ENCODE data around the gene FAM3A.
A peak's percentile ranks its signal among the peaks of the same experiment; 100 is the strongest.

The FAM3A gene

DNA sequence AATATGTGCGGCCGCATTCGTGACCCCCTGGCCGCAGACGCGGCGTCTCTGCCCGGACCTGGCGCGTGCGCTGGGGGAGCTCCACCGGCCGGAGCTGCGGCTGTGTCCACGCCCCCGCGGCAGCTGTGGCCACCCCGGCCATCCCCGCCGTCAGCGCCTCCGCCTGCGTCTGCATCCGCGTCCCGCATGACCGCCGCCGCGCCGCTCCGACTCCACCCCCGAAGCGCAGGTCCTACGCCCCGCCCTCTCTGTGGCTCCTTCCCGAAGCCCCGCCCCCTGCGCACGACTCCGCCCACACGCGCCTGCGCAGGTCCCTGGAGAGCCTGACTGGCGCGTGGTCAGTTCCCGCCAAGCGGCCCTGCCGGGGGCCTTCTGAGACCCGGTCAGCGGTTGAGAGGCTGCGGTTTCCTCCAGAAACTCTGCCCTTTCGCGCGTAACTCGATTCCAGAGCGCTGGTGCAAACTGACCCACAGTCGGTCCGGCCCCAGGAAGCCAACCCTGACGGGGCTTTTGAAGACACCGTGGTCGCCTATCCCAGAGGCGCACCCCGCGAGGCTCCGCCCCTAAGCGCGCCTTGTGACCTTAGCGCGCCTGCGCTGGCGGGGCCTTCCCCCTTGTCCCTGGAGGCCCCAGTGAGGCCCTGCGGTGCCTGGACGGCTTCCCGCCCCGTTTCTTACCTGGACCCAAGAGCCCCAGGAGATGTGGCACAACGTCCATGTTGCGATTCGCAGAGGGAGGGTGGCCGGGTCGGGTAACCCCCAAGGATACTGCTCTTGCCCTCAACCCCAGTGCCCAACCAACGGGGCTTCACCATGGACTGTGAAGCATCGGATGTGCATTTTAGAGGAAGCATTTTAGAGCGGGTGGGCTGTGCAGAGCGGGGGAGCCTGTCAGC is 37.1 kb downstream of the FAM3A start, which contains the start of gene LAGE3:
TSS of gene LAGE3 (minus strand) at position 554 of the 895 bp plus-strand sequence. CDS start at position 188, 366 bp downstream.
- peak; percentile 91 for DNase-seq

DNA sequence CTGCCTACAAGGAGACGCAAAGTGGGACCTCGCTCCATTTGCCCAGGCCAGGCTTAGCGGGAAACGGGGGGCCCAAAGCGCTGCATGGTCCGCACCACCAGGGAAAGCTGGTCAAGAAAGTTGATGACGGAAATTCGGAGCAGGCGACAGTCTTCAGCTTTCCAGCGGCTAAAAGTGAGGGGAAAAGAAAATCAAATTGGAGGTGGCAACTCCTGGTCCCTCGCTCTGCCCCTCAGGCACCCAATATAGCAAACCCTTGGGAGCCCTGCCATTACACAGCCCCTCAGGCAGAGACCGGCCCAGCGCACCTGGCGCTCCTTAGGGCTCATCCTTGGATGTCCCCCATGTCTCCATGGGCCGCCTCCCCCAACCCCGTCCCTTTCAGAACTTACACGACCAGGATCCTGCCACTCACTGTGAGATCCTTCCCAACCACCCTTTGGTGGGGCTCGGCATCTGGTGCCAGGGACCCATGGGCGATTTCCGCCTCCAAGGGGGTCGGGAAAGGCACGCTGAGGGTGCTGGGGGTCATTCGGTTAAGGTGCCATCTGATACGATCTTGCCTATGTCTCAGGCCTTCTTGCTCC is 38.0 kb downstream of the FAM3A start:
- DNase-seq, result no peak

DNA sequence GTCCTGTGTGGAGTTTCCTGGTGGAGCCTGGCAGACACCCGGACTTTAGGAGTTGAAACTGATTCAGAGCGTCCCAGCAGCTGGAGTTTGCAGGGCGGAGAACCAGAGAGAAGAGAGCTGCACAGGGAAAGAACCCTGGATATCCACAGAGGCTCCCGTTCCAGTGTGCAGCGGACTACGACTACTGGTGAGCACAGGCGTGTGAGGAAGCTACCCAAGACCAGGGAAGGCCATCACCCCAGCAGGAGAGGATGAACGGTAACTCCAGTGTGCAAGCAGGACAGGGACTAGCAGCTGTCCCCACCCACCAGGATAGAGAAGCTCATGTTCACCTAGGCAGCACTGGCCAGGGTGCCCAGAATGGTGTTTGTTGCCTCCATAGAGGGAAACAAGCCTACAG is 39.2 kb downstream of the FAM3A start:
- DNase-seq, result no peak

GRCh38 chrX:154473683-154474082 is 42.3 kb downstream of the FAM3A start:
- DNase-seq, result no peak

- no peak for DNase-seq
These were observed 43.1 kb downstream of the FAM3A start for GRCh38 chrX:154472685-154473632.

- no peak for DNase-seq
These were observed 44.0 kb downstream of the FAM3A start for GRCh38 chrX:154471839-154472684.

DNA sequence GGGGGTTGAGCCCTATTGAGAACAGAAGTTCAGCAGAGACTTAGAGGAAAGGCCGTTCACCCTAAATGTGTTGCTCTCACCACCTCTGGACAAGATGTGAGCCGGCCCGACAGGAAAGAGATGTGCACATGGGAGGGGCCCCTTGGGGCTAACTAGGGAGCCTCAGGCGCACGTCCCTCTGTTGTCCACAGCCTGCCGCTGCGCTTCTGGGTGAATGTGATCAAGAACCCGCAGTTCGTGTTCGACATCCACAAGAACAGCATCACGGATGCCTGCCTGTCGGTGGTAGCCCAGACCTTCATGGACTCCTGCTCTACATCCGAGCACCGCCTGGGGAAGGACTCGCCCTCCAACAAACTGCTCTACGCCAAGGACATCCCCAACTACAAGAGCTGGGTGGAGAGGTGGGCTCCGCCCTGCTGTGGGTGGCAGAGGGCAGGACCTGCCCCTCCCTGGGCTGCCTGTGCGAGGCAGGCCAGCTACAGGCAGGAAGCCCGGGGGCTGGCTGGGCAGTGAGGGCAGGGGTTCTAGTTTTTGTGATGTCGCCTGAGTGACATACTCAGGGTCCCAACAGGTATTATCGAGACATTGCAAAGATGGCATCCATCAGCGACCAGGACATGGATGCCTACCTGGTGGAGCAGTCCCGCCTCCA is 45.0 kb downstream of the FAM3A start:
- DNase-seq, result no peak

DNA sequence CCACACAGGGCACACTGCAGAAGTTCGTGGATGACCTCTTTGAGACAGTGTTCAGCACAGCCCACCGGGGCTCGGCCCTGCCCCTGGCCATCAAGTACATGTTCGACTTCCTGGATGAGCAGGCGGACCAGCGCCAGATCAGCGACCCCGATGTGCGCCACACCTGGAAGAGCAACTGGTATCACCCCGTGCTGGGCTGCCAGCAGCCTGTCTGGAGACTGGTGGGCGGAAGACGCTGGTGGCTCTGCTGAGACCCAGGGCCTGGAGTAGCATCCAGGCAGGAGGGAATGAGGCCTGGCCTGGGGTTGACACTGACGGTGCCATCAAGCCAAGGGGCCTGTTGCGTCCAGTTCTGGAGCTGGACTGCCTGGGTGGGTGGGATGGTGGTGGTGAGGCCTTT is 45.6 kb downstream of the FAM3A start:
- DNase-seq, result no peak

- no peak for DNase-seq
These were observed 46.2 kb downstream of the FAM3A start for GRCh38 chrX:154469880-154470279.

DNA sequence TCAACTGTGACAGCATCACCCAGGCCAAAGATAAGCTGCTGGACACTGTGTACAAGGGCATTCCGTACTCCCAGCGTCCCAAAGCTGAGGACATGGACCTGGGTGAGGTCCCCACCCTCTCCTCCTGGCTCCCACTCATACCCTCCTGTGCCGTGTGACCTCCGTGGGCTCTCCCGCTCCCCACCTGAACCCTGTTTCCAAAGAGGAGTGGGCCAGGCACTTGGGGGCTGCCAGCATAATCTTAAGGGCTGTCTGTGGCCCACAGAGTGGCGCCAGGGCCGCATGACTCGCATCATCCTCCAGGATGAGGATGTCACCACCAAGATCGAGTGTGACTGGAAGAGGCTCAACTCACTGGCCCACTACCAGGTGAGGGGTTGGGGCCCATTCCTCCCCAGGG is 46.9 kb downstream of the FAM3A start:
- DNase-seq, result no peak

GRCh38 chrX:154468217-154468616 is 47.8 kb downstream of the FAM3A start:
- DNase-seq, result no peak

DNA sequence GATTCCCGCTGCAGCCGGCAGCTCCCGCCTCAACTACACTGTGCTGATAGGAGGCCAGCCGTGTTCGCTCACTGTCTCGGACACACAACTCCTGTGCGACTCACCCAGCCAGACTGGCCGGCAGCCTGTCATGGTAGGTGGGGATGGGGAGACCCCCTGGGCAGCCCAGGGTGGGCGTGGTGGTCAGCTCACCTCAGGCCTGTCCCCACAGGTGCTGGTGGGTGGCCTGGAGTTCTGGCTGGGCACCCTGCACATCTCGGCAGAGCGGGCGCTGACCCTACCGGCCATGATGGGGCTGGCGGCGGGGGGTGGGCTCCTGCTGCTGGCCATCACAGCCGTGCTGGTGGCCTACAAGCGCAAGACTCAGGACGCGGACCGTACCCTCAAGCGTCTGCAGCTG is 48.5 kb downstream of the FAM3A start:
- DNase-seq, result no peak

- no peak for DNase-seq
These were observed 49.1 kb downstream of the FAM3A start for GRCh38 chrX:154466907-154467306.

DNA sequence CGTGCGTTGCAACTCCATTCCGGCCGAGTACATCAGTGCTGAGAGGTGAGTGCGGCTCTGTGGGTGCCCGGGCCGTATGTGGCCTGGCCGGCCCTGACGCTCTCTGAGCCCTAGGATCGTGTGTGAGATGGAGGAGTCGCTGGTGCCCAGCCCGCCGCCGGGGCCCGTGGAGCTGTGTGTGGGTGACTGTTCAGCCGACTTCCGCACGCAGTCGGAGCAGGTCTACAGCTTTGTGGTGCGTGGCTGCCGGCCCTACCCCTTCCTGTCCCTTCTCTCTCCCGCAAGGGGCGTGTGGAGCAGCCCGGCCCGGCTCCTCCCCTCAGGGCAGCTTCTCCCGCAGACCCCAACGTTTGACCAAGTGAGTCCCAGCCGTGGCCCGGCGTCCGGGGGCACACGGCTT is 50.0 kb downstream of the FAM3A start:
- no peak for DNase-seq

- no peak for DNase-seq
These were observed 50.4 kb downstream of the FAM3A start for GRCh38 chrX:154465601-154466000.

- DNase-seq, result no peak
These were observed 51.1 kb downstream of the FAM3A start for GRCh38 chrX:154464806-154465365.

DNA sequence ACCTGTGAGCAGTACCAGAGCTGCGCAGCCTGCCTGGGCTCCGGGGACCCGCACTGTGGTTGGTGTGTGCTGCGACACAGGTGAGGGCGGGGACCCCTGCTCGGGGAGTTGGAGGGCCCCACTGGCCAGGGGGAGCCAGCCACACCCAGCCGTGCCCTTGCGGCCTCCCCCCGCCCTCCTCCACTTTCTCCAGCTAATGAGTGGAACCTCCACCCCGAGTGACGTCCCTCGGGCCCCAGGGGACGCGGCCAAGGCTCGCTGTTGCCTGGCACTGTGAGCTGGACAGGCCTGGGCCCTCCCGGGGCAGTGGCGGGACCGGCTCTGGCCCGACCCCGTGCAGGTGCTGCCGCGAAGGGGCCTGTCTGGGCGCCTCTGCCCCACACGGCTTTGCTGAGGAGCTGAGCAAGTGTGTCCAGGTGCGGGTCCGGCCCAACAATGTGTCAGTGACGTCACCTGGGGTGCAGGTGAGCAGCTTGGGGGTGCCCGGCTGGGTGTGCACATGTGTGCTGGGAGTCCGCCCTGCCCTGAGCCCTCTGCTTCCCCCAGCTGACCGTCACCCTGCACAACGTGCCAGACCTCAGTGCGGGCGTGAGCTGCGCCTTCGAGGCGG is 52.3 kb downstream of the FAM3A start:
- no peak for DNase-seq

DNA sequence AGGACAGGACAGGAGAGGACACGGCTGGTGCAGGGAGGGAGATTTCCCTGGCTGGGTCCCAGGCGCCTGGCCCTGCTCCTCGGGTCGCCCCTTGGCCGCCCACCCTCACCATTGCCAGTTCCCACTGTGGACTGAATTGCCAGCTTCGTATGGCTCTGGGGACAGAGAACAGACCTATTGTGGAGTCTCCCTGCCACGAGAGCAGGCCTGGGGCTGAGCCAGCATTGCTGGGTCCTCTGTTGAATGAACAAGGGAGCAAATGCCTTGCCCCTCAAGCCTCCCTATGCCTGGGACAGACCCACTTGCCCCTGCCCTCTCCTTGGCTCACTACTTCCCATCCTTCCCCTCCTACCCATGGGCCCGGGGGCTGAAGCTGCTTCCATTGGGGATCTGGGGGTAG is 53.6 kb downstream of the FAM3A start:
- no peak for DNase-seq

GRCh38 chrX:154460326-154460725 is 55.7 kb downstream of the FAM3A start:
- no peak for DNase-seq

- DNase-seq, result peak; percentile 22
These were observed 56.2 kb downstream of the FAM3A start for GRCh38 chrX:154459832-154460231.
